Neural cell (in vitro differentiated cells): Measurements from ENCODE around the gene NDUFS2.

Experiments used
- CTCF ChIP-seq: fragments of 450-650 bp; IDR thresholded peaks from 2 replicates; pipeline ENCODE4 v1.5.1; 2014; ENCODE audit warnings: antibody characterized with exemption, mild to moderate bottlenecking, moderate library complexity; ENCODE audit not compliant: poor library complexity, severe bottlenecking
- EZH2 ChIP-seq: fragments of 200-600, 300-800 bp; shearing (Covaris generic), sonication (generic); IDR thresholded peaks from 2 replicates; pipeline ENCODE4 v1.6.1; 2014; ENCODE audit warnings: antibody characterized with exemption, low read length, borderline replicate concordance, mild to moderate bottlenecking; ENCODE audit not compliant: insufficient read depth, poor library complexity, severe bottlenecking
- POLR2AphosphoS5 ChIP-seq: IDR thresholded peaks from 2 replicates; pipeline ENCODE4 v1.6.1; 2012
- REST ChIP-seq: IDR thresholded peaks from 2 replicates; pipeline ENCODE4 v1.6.1; 2012; ENCODE audit warnings: borderline replicate concordance
- SMC3 ChIP-seq: fragments of 450-650 bp; conservative IDR thresholded peaks from 2 replicates; pipeline ENCODE4 v1.6.1; 2014; ENCODE audit warnings: antibody characterized with exemption, mild to moderate bottlenecking, moderate library complexity; ENCODE audit not compliant: poor library complexity
- TAF1 ChIP-seq: IDR thresholded peaks from 2 replicates; pipeline ENCODE4 v1.6.1; 2012; ENCODE audit warnings: low read depth

- TF ChIP-seq TAF1 (no peak), CTCF (no peak), EZH2 (no peak), REST (no peak), POLR2AphosphoS5 (no peak), SMC3 (no peak)
Observed at GRCh38 chr1:161182214-161182613, 20.0 kb upstream of the NDUFS2 start.
